A204.1 (cell line): ENCODE measurements around the gene SHISAL2A.

ENCODE experiments used
- FAIRE-seq: peaks from 2 replicates; lab custom pipeline; 2012; peaks lifted over from hg19 to GRCh38; lab: Jason Lieb, UNC

SHISAL2A gene

GRCh38 chr1:52632732-52633290 lies at the start of gene SHISAL2A:
SHISAL2A (plus strand) TSS chr1:52633168; CDS start chr1:52633494, 326 bp downstream.
- FAIRE-seq, result no peak

GRCh38 chr1:52585474-52585873 lies 47.5 kb upstream of the SHISAL2A start:
- no peak for FAIRE-seq

GRCh38 chr1:52588027-52588426 lies 44.9 kb upstream of the SHISAL2A start:
- FAIRE-seq, result no peak

- no peak for FAIRE-seq
These were observed 44.4 kb upstream of the SHISAL2A start for GRCh38 chr1:52588535-52588934.

- FAIRE-seq, result no peak
These were observed 42.7 kb upstream of the SHISAL2A start for GRCh38 chr1:52590266-52590665.

- FAIRE-seq, result no peak
These were observed 40.2 kb upstream of the SHISAL2A start for GRCh38 chr1:52592637-52593323.

GRCh38 chr1:52593495-52593894 lies 39.5 kb upstream of the SHISAL2A start:
- FAIRE-seq, result no peak

- FAIRE-seq, result no peak
These were observed 37.9 kb upstream of the SHISAL2A start for GRCh38 chr1:52595061-52595460.

GRCh38 chr1:52597912-52598311 lies 35.1 kb upstream of the SHISAL2A start:
- no peak for FAIRE-seq

GRCh38 chr1:52598729-52599128 lies 34.2 kb upstream of the SHISAL2A start:
- FAIRE-seq, result no peak

- no peak for FAIRE-seq
These were observed 33.7 kb upstream of the SHISAL2A start for GRCh38 chr1:52599236-52599635.

- FAIRE-seq, result no peak
These were observed 32.3 kb upstream of the SHISAL2A start for GRCh38 chr1:52600533-52601179.

- FAIRE-seq, result no peak
These were observed 31.4 kb upstream of the SHISAL2A start for GRCh38 chr1:52601519-52601918.

- FAIRE-seq, result no peak
These were observed 30.7 kb upstream of the SHISAL2A start, which contains the start of gene GPX7 for GRCh38 chr1:52601991-52602855. GPX7 (plus strand) TSS chr1:52602371; CDS start chr1:52602410, 39 bp downstream.

GRCh38 chr1:52602856-52603600 lies 29.9 kb upstream of the SHISAL2A start:
- FAIRE-seq, result no peak

GRCh38 chr1:52603630-52604029 lies 29.3 kb upstream of the SHISAL2A start:
- no peak for FAIRE-seq

GRCh38 chr1:52604063-52604770 lies 28.8 kb upstream of the SHISAL2A start:
- FAIRE-seq, result no peak

- FAIRE-seq, result no peak
These were observed 19.2 kb upstream of the SHISAL2A start for GRCh38 chr1:52613636-52614373.

GRCh38 chr1:52614671-52615070 lies 18.3 kb upstream of the SHISAL2A start:
- FAIRE-seq, result no peak

GRCh38 chr1:52615489-52616042 lies 17.4 kb upstream of the SHISAL2A start:
- FAIRE-seq, result no peak
